ENCODE results near the gene LRP1B.

The LRP1B gene

GRCh38 chr2:141707486-141707885 lies 423.3 kb downstream of the LRP1B start:
- TF ChIP-seq CTCF (IDR thresholded peaks at IDR 0.05; ENCODE audit: low read depth, low read length), result no peak
- no peak for DNase-seq (ENCODE audit: extremely low read depth, low read depth)

DNA sequence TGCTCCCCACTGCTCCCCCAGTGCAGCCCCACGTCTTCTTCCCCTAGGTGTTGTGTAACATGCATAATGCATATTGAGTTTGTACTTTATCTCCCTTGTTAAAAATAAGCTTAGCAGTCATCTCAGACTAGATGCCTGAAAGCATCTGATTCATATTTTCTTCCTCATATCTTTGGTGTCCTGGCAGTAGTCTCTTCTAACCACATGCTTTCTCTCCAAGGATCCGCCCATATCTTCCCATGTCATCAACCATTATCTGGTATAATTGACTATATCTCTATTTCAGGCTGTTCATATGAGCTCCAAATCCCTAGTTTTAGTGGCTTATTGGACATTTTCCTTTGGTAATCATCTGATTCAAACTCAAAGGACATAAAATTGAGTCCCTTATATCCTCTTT lies 426.3 kb downstream of the LRP1B start:
- DNase-seq (ENCODE audit: extremely low read depth, low read depth), result no peak

DNA sequence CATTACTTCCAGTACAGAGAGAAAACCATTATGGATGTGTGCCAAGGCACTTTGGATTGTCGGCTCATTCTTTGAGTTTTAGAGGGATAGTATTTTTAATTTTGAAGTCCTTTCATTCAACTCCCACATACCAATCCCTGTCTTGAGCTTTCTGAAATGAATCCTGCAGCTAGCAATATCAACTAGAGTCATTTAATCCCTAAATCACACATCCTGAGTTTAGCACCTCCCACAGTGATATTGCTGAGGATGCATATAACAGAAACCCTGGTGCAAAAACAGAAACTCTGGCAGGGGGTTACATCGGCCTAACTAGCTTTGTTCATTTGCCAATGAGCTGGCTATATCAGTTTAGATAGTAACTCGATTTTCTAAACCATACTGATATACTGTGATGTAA lies 427.3 kb downstream of the LRP1B start:
- no peak for TF ChIP-seq CTCF (IDR thresholded peaks at IDR 0.05; ENCODE audit: low read depth, low read length)
- no peak for DNase-seq (ENCODE audit: extremely low read depth, low read depth)

More for the DNA sequence above, 426.3 kb downstream of the LRP1B start:
- no peak for TF ChIP-seq CTCF (IDR thresholded peaks at IDR 0.05; ENCODE audit: low read depth, low read length)

- TF ChIP-seq CTCF (IDR thresholded peaks at IDR 0.05; ENCODE audit: low read depth, low read length), result no peak
- no peak for DNase-seq (ENCODE audit: extremely low read depth, low read depth)
Observed at GRCh38 chr2:141701618-141702017, 429.2 kb downstream of the LRP1B start.

DNA sequence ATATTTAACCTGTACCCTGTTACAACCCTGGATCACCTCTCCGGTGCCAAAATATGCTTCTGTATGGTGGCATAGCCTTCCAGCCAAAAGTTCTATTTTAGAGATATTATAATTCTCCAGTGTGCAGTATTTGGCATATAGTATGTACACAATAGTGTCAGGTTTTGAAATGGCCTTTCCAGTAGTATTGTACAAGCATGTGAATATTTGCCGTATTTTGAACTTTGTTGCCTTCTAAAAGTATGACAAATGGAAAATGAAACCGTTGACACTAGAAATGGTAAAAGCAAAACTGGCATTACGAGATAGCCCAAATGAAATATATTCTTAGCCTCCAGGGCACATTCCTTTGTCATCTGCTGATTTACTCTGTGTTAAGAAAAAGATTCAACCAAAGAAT lies 431.2 kb downstream of the LRP1B start:
- no peak for TF ChIP-seq CTCF (IDR thresholded peaks at IDR 0.05; ENCODE audit: low read depth, low read length)
- no peak for DNase-seq (ENCODE audit: extremely low read depth, low read depth)

GRCh38 chr2:141698500-141698899 lies 432.3 kb downstream of the LRP1B start:
- no peak for TF ChIP-seq CTCF (IDR thresholded peaks at IDR 0.05; ENCODE audit: low read depth, low read length)
- DNase-seq (ENCODE audit: extremely low read depth, low read depth), result no peak

GRCh38 chr2:141697035-141697434 lies 433.8 kb downstream of the LRP1B start:
- DNase-seq (ENCODE audit: extremely low read depth, low read depth), result no peak
- no peak for TF ChIP-seq CTCF (IDR thresholded peaks at IDR 0.05; ENCODE audit: low read depth, low read length)

Measured in AG09319 (cell line).